Activated naive CD4-positive, alpha-beta T cell treated with anti-CD3 and anti-CD28 coated beads for 36 hours (primary cell): ENCODE data around the gene EGFL6. TPM values are rescaled to one million over a fixed set of nuclear protein-coding genes. Genes with fewer than 3 reads are reported as not detected.

Source experiments
- CTCF ChIA-PET: fragments of 350-600 bp; sonication (Branson Sonifier 250); formaldehyde crosslinking; loops from one replicate; lab custom pipeline; 2021; ENCODE audit warnings: antibody characterized with exemption; lab: Charles Lee
- DNase-seq: peaks from one replicate; pipeline ENCODE4 v3.0.0-alpha.2; 2020
- H3K27ac Mint-ChIP-seq: one replicate; pipeline ENCODE4 v1.8.0; 2021; ENCODE audit warnings: mild to moderate bottlenecking, mixed read lengths
- H3K27me3 Mint-ChIP-seq: one replicate; pipeline ENCODE4 v1.8.0; 2021; ENCODE audit warnings: low read depth, mixed read lengths
- H3K36me3 Mint-ChIP-seq: one replicate; pipeline ENCODE4 v1.8.0; 2021; ENCODE audit warnings: low read depth, mixed read lengths
- H3K4me1 Mint-ChIP-seq: one replicate; pipeline ENCODE4 v1.8.0; 2021; ENCODE audit warnings: low read depth, mixed read lengths
- H3K4me3 Mint-ChIP-seq: one replicate; pipeline ENCODE4 v1.8.0; 2021; ENCODE audit warnings: mild to moderate bottlenecking, moderate library complexity, mixed read lengths
- H3K9me3 Mint-ChIP-seq: one replicate; pipeline ENCODE4 v1.8.0; 2021; ENCODE audit warnings: mixed read lengths
- intact Hi-C: fragments of 100-400 bp; cut with micrococcal nuclease; formaldehyde crosslinking; loops from one replicate; pipeline ENCODE4 v1.15.1; 2023
- total RNA-seq, 2 experiments: library from RNA; stranded (reverse); gene quantifications; one replicate each; pipeline ENCODE4 v1.2.3, GENCODE V29; 2021

EGFL6 gene
- total RNA-seq, 2 experiments from 2014 or later, result 0.12 TPM; not detected in 1

- peaks cover 13% of the 10 kb centered on the region for H3K4me1 Mint-ChIP-seq
- H3K36me3 Mint-ChIP-seq, result no peaks in the 10 kb centered on the region
- peaks cover 4% of the 10 kb centered on the region for H3K27me3 Mint-ChIP-seq
- H3K9me3 Mint-ChIP-seq, result peaks cover 2% of the 10 kb centered on the region
- no peak for DNase-seq
- CTCF ChIA-PET, result interaction anchor here (1.5 kb wide), 1 partner anchor 94 kb away, joined by 5 read pairs; no protein-coding TSS in a partner anchor
- H3K4me3 Mint-ChIP-seq, result no peak overlapping the region
- no peak overlapping the region for H3K27ac Mint-ChIP-seq
- intact Hi-C loops, result loop anchor here (2.0 to 5.0 kb wide), 3 partner anchors 19 to 1651 kb away; partner anchors contain the start of genes OFD1 and TRAPPC2
Observed at GRCh38 chrX:13551610-13552009, 17.8 kb upstream of the EGFL6 start.

- Mint-ChIP-seq H3K4me3 (no peak overlapping the region), H3K27me3 (peaks cover 4% of the 10 kb centered on the region), H3K9me3 (peaks cover 2% of the 10 kb centered on the region), H3K36me3 (no peaks in the 10 kb centered on the region), H3K4me1 (peaks cover 13% of the 10 kb centered on the region), H3K27ac (no peak overlapping the region)
- intact Hi-C loops, result loop anchor here (5.0 kb wide), 1 partner anchor 1649 kb away; no protein-coding TSS in a partner anchor
- CTCF ChIA-PET, result interaction anchor here (0.7 to 1.3 kb wide), 2 partner anchors 46 to 1649 kb away, joined by 3 read pairs; no protein-coding TSS in a partner anchor
- no peak for DNase-seq
Observed at GRCh38 chrX:13552892-13553291, 16.5 kb upstream of the EGFL6 start.

- H3K9me3 Mint-ChIP-seq, result no peaks in the 10 kb centered on the region
- intact Hi-C loops, result no loop called here
- CTCF ChIA-PET, result no interaction called here
- H3K36me3 Mint-ChIP-seq, result no peaks in the 10 kb centered on the region
- H3K4me1 Mint-ChIP-seq, result peaks cover 8% of the 10 kb centered on the region
- H3K27me3 Mint-ChIP-seq, result peaks cover 22% of the 10 kb centered on the region
- no peak overlapping the region for H3K27ac Mint-ChIP-seq
- no peak overlapping the region for H3K4me3 Mint-ChIP-seq
- DNase-seq, result no peak
Observed at GRCh38 chrX:13565511-13565910, 3.9 kb upstream of the EGFL6 start.

GRCh38 chrX:13570261-13570605 is 832 bp downstream of the EGFL6 start:
- Mint-ChIP-seq H3K27ac (no peak overlapping the region), H3K9me3 (no peaks in the 10 kb centered on the region), H3K36me3 (no peaks in the 10 kb centered on the region), H3K4me1 (peaks cover 12% of the 10 kb centered on the region), H3K27me3 (peaks cover 22% of the 10 kb centered on the region), H3K4me3 (no peak overlapping the region)
- no peak for DNase-seq
- CTCF ChIA-PET, result no interaction called here
- intact Hi-C loops, result loop anchor here (2.0 kb wide), 1 partner anchor 19 kb away; no protein-coding TSS in a partner anchor

- Mint-ChIP-seq H3K4me3 (no peak overlapping the region), H3K27me3 (peaks cover 16% of the 10 kb centered on the region), H3K27ac (no peak overlapping the region), H3K4me1 (peaks cover 12% of the 10 kb centered on the region), H3K36me3 (no peaks in the 10 kb centered on the region), H3K9me3 (peaks cover 1% of the 10 kb centered on the region)
- CTCF ChIA-PET, result no interaction called here
- intact Hi-C loops, result loop anchor here (2.0 kb wide), 1 partner anchor 20 kb away; no protein-coding TSS in a partner anchor
- DNase-seq, result no peak
Observed at GRCh38 chrX:13571136-13571535, 1.7 kb downstream of the EGFL6 start.

GRCh38 chrX:13574600-13574999 is 5.2 kb downstream of the EGFL6 start:
- no peak for DNase-seq
- intact Hi-C loops, result no loop called here
- H3K4me1 Mint-ChIP-seq, result peaks cover 9% of the 10 kb centered on the region
- peaks cover 1% of the 10 kb centered on the region for H3K9me3 Mint-ChIP-seq
- H3K36me3 Mint-ChIP-seq, result no peaks in the 10 kb centered on the region
- CTCF ChIA-PET, result no interaction called here
- peaks cover 6% of the 10 kb centered on the region for H3K27me3 Mint-ChIP-seq
- no peak overlapping the region for H3K4me3 Mint-ChIP-seq
- no peak overlapping the region for H3K27ac Mint-ChIP-seq

GRCh38 chrX:13579661-13580060 is 10.3 kb downstream of the EGFL6 start:
- Mint-ChIP-seq H3K9me3 (peaks cover 1% of the 10 kb centered on the region), H3K4me1 (no peaks in the 10 kb centered on the region), H3K4me3 (no peak overlapping the region), H3K27ac (no peak overlapping the region), H3K36me3 (no peaks in the 10 kb centered on the region), H3K27me3 (peaks cover 7% of the 10 kb centered on the region)
- intact Hi-C loops, result no loop called here
- no peak for DNase-seq
- CTCF ChIA-PET, result no interaction called here

- Mint-ChIP-seq H3K4me1 (no peaks in the 10 kb centered on the region), H3K27ac (no peak overlapping the region), H3K9me3 (no peaks in the 10 kb centered on the region), H3K27me3 (peaks cover 7% of the 10 kb centered on the region), H3K36me3 (no peaks in the 10 kb centered on the region), H3K4me3 (no peak overlapping the region)
- DNase-seq, result no peak
- intact Hi-C loops, result no loop called here
- CTCF ChIA-PET, result no interaction called here
Observed at GRCh38 chrX:13581554-13581953, 12.2 kb downstream of the EGFL6 start.

GRCh38 chrX:13587786-13588477 is 18.5 kb downstream of the EGFL6 start:
- H3K36me3 Mint-ChIP-seq, result no peaks in the 10 kb centered on the region
- CTCF ChIA-PET, result no interaction called here

GRCh38 chrX:13590207-13590606 is 20.8 kb downstream of the EGFL6 start:
- no peak overlapping the region for H3K27ac Mint-ChIP-seq
- no peak for DNase-seq
- H3K9me3 Mint-ChIP-seq, result no peaks in the 10 kb centered on the region
- no peaks in the 10 kb centered on the region for H3K36me3 Mint-ChIP-seq
- H3K4me1 Mint-ChIP-seq, result no peaks in the 10 kb centered on the region
- CTCF ChIA-PET, result no interaction called here
- intact Hi-C loops, result no loop called here
- H3K4me3 Mint-ChIP-seq, result no peak overlapping the region
- H3K27me3 Mint-ChIP-seq, result peaks cover 3% of the 10 kb centered on the region

More at GRCh38 chrX:13587786-13588477, 18.5 kb downstream of the EGFL6 start:
- Mint-ChIP-seq H3K4me3 (no peak overlapping the region), H3K27ac (no peak overlapping the region), H3K27me3 (peaks cover 4% of the 10 kb centered on the region), H3K9me3 (no peaks in the 10 kb centered on the region), H3K4me1 (no peaks in the 10 kb centered on the region)
- intact Hi-C loops, result no loop called here
- no peak for DNase-seq

GRCh38 chrX:13590914-13591313 is 21.5 kb downstream of the EGFL6 start:
- H3K36me3 Mint-ChIP-seq, result no peaks in the 10 kb centered on the region
- no peaks in the 10 kb centered on the region for H3K4me1 Mint-ChIP-seq
- H3K27me3 Mint-ChIP-seq, result peaks cover 3% of the 10 kb centered on the region
- H3K9me3 Mint-ChIP-seq, result no peaks in the 10 kb centered on the region
- DNase-seq, result no peak
- H3K27ac Mint-ChIP-seq, result no peak overlapping the region
- intact Hi-C loops, result no loop called here
- CTCF ChIA-PET, result no interaction called here
- H3K4me3 Mint-ChIP-seq, result no peak overlapping the region

GRCh38 chrX:13597874-13598273 is 28.5 kb downstream of the EGFL6 start:
- peaks cover 2% of the 10 kb centered on the region for H3K4me1 Mint-ChIP-seq
- CTCF ChIA-PET, result no interaction called here
- intact Hi-C loops, result no loop called here
- no peaks in the 10 kb centered on the region for H3K27me3 Mint-ChIP-seq
- no peaks in the 10 kb centered on the region for H3K9me3 Mint-ChIP-seq
- no peak overlapping the region for H3K4me3 Mint-ChIP-seq
- H3K27ac Mint-ChIP-seq, result no peak overlapping the region
- DNase-seq, result no peak
- H3K36me3 Mint-ChIP-seq, result no peaks in the 10 kb centered on the region

GRCh38 chrX:13598877-13599276 is 29.5 kb downstream of the EGFL6 start:
- H3K9me3 Mint-ChIP-seq, result no peaks in the 10 kb centered on the region
- H3K27ac Mint-ChIP-seq, result no peak overlapping the region

More at GRCh38 chrX:13598877-13599276, 29.5 kb downstream of the EGFL6 start:
- DNase-seq, result peak; percentile 6
- H3K27me3 Mint-ChIP-seq, result no peaks in the 10 kb centered on the region
- CTCF ChIA-PET, result interaction anchor here (0.6 to 0.7 kb wide), 2 partner anchors 235 to 272 kb away, joined by 3 read pairs; no protein-coding TSS in a partner anchor
- peaks cover 2% of the 10 kb centered on the region for H3K4me1 Mint-ChIP-seq
- H3K36me3 Mint-ChIP-seq, result no peaks in the 10 kb centered on the region
- intact Hi-C loops, result no loop called here
- no peak overlapping the region for H3K4me3 Mint-ChIP-seq
